Measurements from ENCODE around the gene METAP1.

GRCh38 chr4:99104153-99104552 is 108.6 kb downstream of the METAP1 start:
- TF ChIP-seq JUNB (IDR thresholded peaks at IDR 0.05; ENCODE audit: unreplicated experiment) (no peak), CREB1 (CRISPR knock-in tag; IDR thresholded peaks at IDR 0.05; ENCODE audit: low read depth) (no peak), POLR2AphosphoS5 (IDR thresholded peaks at IDR 0.05; ENCODE audit: low read depth) (no peak), CTCF (conservative IDR thresholded peaks at IDR 0.05; ENCODE audit: low read depth in 2 of 2) (no peak), REST (IDR thresholded peaks at IDR 0.05; ENCODE audit: unreplicated experiment) (no peak), EZH2 (IDR thresholded peaks at IDR 0.05; ENCODE audit: low read depth, unreplicated experiment) (no peak), EZH2phosphoT487 (IDR thresholded peaks at IDR 0.05; ENCODE audit: unreplicated experiment) (no peak), ZNF462 (CRISPR knock-in tag; IDR thresholded peaks at IDR 0.05) (no peak), ZNF114 (CRISPR knock-in tag; IDR thresholded peaks at IDR 0.05) (no peak), NANOG (IDR thresholded peaks at IDR 0.05; ENCODE audit: borderline replicate concordance) (no peak)

All from GM23338 (cell line).